ENCODE results near the gene COL4A4. TPM values are rescaled to one million over a fixed set of nuclear protein-coding genes. Genes with fewer than 3 reads are reported as not detected.

The COL4A4 gene
- total and polyA plus RNA-seq, 2 experiments from 2014 or later, result 1.3 to 3.1 TPM

GRCh38 chr2:227029426-227030105 is 134.4 kb downstream of the COL4A4 start:
- no peak for TF ChIP-seq REST (IDR thresholded peaks at IDR 0.05; ENCODE audit: unreplicated experiment)
- TF ChIP-seq STAT1 (IDR thresholded peaks at IDR 0.05; ENCODE audit: unreplicated experiment), result no peak
- no peak for TF ChIP-seq JUNB (IDR thresholded peaks at IDR 0.05; ENCODE audit: unreplicated experiment)
- TF ChIP-seq CTCF (conservative IDR thresholded peaks at IDR 0.05; ENCODE audit: low read depth in 2 of 2), result no peak
- no peak for TF ChIP-seq EZH2 (IDR thresholded peaks at IDR 0.05; ENCODE audit: low read depth, unreplicated experiment)
- no peak for TF ChIP-seq POLR2AphosphoS5 (IDR thresholded peaks at IDR 0.05; ENCODE audit: low read depth)
- no peak for TF ChIP-seq ZNF462 (CRISPR knock-in tag; IDR thresholded peaks at IDR 0.05)
- TF ChIP-seq EZH2phosphoT487 (IDR thresholded peaks at IDR 0.05; ENCODE audit: unreplicated experiment), result no peak
- no peak for TF ChIP-seq ZNF114 (CRISPR knock-in tag; IDR thresholded peaks at IDR 0.05)
- 0 out of 2 replicates have a peak, but pooled peaks cover 10% of the 10 kb centered on the region for H3K9me2 ChIP-seq (ENCODE audit: insufficient read depth)
- ATAC-seq, result no peak

More at GRCh38 chr2:227029426-227030105, 134.4 kb downstream of the COL4A4 start:
- H3K36me3 ChIP-seq (ENCODE audit: insufficient read depth), result no peaks in the 10 kb centered on the region
- Mint-ChIP-seq H3K27ac (no peak overlapping the region), H3K27me3 (ENCODE audit: insufficient read depth, low read depth, poor library complexity) (no peaks in the 10 kb centered on the region), H3K36me3 (ENCODE audit: low read depth) (no peaks in the 10 kb centered on the region), H3K4me3 (no peak overlapping the region), H3K9me3 (no peaks in the 10 kb centered on the region), H3K4me1 (no peaks in the 10 kb centered on the region)
- DNase-seq (ENCODE audit: low spot score), result no peak
- H3K4me2 ChIP-seq, result no peak overlapping the region
- H3K27ac ChIP-seq (ENCODE audit: low read depth), result no peak overlapping the region
- H3K4me3 ChIP-seq, result no peak overlapping the region
- H3K27me3 ChIP-seq (ENCODE audit: insufficient read depth), result no peaks in the 10 kb centered on the region
- no peaks in the 10 kb centered on the region for H3K4me1 ChIP-seq (ENCODE audit: insufficient read depth)
- H2AFZ ChIP-seq, result no peak overlapping the region
- H3K79me2 ChIP-seq (replicated peaks; ENCODE audit: insufficient read depth), result no peaks in the 10 kb centered on the region
- H4K20me1 ChIP-seq (replicated peaks; ENCODE audit: insufficient read depth), result no peaks in the 10 kb centered on the region
- H3F3A ChIP-seq (replicated peaks; ENCODE audit: low read depth), result no peaks in the 10 kb centered on the region
